ENCODE measurements around the gene MRM2. TPM values are rescaled to one million over a fixed set of nuclear protein-coding genes. Genes with fewer than 3 reads are reported as not detected.

MRM2 gene
- total and polyA plus RNA-seq, 10 of the 15 experiments (the other 5 are each of a cell fraction or from before 2014, with no cell fraction given), result 43.2 to 128 (median 71.4) TPM

DNA sequence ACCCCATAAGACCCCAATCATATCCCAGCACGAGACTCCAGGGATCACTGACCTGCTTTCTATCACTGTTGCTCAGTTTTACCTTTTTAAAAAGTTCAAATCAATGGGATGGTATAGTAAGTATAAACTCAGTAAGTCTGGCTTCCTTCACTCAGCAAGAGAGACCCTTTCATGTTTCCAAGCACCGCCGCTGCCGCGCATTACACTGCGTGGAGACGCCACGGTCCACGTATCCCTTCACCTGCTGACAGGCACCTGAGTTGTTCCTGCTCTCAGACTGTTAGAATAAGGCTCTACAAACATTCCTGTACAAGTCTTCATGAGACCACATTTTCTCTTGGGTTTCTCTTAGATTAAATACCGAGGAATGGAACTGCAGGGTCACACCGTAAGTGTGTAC, 37.6 kb downstream of the MRM2 start:
- TF ChIP-seq, protein P1, sequence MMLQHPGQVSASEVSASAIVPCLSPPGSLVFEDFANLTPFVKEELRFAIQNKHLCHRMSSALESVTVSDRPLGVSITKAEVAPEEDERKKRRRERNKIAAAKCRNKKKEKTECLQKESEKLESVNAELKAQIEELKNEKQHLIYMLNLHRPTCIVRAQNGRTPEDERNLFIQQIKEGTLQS (IDR thresholded peaks at IDR 0.05; ENCODE audit: borderline replicate concordance, extremely low read depth, low read depth, low read length), result no peak
- TF ChIP-seq RUNX3 (IDR thresholded peaks at IDR 0.05; ENCODE audit: low read length) (no peak), SREBF1 (IDR thresholded peaks at IDR 0.05; ENCODE audit: low read length) (no peak), TARDBP (IDR thresholded peaks at IDR 0.05; ENCODE audit: borderline replicate concordance) (no peak), YBX1 (IDR thresholded peaks at IDR 0.05) (no peak), DPF2 (IDR thresholded peaks at IDR 0.05) (no peak), BHLHE40 (IDR thresholded peaks at IDR 0.05; ENCODE audit: borderline replicate concordance in 1 of 2, low read depth in 2 of 2, low read length in 1 of 2) (no peak)
- TF ChIP-seq, protein P2, sequence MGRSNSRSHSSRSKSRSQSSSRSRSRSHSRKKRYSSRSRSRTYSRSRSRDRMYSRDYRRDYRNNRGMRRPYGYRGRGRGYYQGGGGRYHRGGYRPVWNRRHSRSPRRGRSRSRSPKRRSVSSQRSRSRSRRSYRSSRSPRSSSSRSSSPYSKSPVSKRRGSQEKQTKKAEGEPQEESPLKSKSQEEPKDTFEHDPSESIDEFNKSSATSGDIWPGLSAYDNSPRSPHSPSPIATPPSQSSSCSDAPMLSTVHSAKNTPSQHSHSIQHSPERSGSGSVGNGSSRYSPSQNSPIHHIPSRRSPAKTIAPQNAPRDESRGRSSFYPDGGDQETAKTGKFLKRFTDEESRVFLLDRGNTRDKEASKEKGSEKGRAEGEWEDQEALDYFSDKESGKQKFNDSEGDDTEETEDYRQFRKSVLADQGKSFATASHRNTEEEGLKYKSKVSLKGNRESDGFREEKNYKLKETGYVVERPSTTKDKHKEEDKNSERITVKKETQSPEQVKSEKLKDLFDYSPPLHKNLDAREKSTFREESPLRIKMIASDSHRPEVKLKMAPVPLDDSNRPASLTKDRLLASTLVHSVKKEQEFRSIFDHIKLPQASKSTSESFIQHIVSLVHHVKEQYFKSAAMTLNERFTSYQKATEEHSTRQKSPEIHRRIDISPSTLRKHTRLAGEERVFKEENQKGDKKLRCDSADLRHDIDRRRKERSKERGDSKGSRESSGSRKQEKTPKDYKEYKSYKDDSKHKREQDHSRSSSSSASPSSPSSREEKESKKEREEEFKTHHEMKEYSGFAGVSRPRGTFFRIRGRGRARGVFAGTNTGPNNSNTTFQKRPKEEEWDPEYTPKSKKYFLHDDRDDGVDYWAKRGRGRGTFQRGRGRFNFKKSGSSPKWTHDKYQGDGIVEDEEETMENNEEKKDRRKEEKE (IDR thresholded peaks at IDR 0.05), result no peak
- TF ChIP-seq, protein P3, sequence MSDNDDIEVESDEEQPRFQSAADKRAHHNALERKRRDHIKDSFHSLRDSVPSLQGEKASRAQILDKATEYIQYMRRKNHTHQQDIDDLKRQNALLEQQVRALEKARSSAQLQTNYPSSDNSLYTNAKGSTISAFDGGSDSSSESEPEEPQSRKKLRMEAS (IDR thresholded peaks at IDR 0.05; ENCODE audit: low read depth, low read length), result no peak
- no TSS peak for BruUV-seq (replicated peaks)
- ATAC-seq (no peak), FAIRE-seq (no peak), DNase-seq (ENCODE audit: low read depth, low spot score) (no peak)
- Histone ChIP-seq H3K27ac (ENCODE audit: control insufficient read depth, insufficient read depth) (no peak overlapping the region), H3K36me3 (ENCODE audit: control insufficient read depth in 2 of 2, insufficient read depth in 2 of 2, low read length in 1 of 2) (peaks cover 10 to 26% of the 10 kb centered on the region in 2 experiments), H4K20me1 (ENCODE audit: control insufficient read depth, insufficient read depth) (no peaks in the 10 kb centered on the region), H3K4me3 (no peak overlapping the region), H3K27me3 (replicated peaks in 1 of 2; ENCODE audit: control insufficient read depth in 2 of 2, insufficient read depth in 2 of 2, low read length in 1 of 2) (no peaks in the 10 kb centered on the region), H3K4me1 (ENCODE audit: control insufficient read depth, insufficient read depth, low read length) (peaks cover 14% of the 10 kb centered on the region), H3K9me3 (replicated peaks; ENCODE audit: control insufficient read depth, insufficient read depth, low read length) (no peaks in the 10 kb centered on the region), H3K79me2 (ENCODE audit: control insufficient read depth, insufficient read depth, low read length) (peaks cover 3% of the 10 kb centered on the region), H2AFZ (ENCODE audit: control insufficient read depth, low read depth, low read length) (no peak overlapping the region), H3K9ac (ENCODE audit: control insufficient read depth, insufficient read depth, low read length) (no peak overlapping the region), H3K4me2 (ENCODE audit: control insufficient read depth, insufficient read depth) (no peak overlapping the region)
- ChIA-PET POLR2A (no interaction called here), RAD21 (ENCODE audit: unreplicated experiment) (interaction anchor here (1.3 kb wide), 1 partner anchor 105 kb away, joined by 4 read pairs; no protein-coding TSS in a partner anchor), CTCF (interaction anchor here (0.5 to 1.8 kb wide), 2 partner anchors 10 to 21 kb away, joined by 3 to 11 read pairs; no protein-coding TSS in a partner anchor), SMC1A (ENCODE audit: uncharacterized antibody, unreplicated experiment) (interaction anchor here (0.6 to 1.9 kb wide), 2 partner anchors 15 to 143 kb away, joined by 3 to 4 read pairs; no protein-coding TSS in a partner anchor)
- 93% methylated on average over 11 of the region's 11 CpGs for WGBS (ENCODE audit: insufficient coverage, insufficient replicate concordance, low lambda C conversion rate, missing lambda C conversion rate)
- in situ Hi-C loops (cut with MboI), result no loop called here
- intact Hi-C loops (cut with micrococcal nuclease; ENCODE audit: unreplicated experiment), result loop anchor here (10.0 kb wide), 1 partner anchor 390 kb away; no protein-coding TSS in a partner anchor
